Keratinocyte (primary cell): ENCODE data around the gene MRC2. TPM values are rescaled to one million over a fixed set of nuclear protein-coding genes. Genes with fewer than 3 reads are reported as not detected.

Source experiments
- DNase-seq: peaks from one replicate; pipeline ENCODE4 v3.0.0-alpha.2; 2011; ENCODE audit warnings: low read depth, missing footprints, low spot score
- FAIRE-seq: peaks from 2 replicates; lab custom pipeline; 2011; peaks lifted over from hg19 to GRCh38; lab: Jason Lieb, UNC
- H2AFZ ChIP-seq: 2 replicates; pipeline ENCODE4 v1.6.0; 2012; ENCODE audit warnings: low read length, control low read depth, inconsistent platforms; ENCODE audit not compliant: control insufficient read depth
- H3K27ac ChIP-seq: 2 replicates; pipeline ENCODE4 v1.5.1; 2011; ENCODE audit warnings: low read length; ENCODE audit not compliant: control insufficient read depth, insufficient read depth
- H3K27me3 ChIP-seq: 3 replicates; pipeline ENCODE4 v1.6.0; 2011; ENCODE audit warnings: low read length; ENCODE audit not compliant: control insufficient read depth, insufficient read depth; ENCODE audit errors: extremely low read depth
- H3K36me3 ChIP-seq, 2 experiments: 2 replicates in 1 of 2; 3 replicates in 1 of 2; pipeline ENCODE4 v1.5.1; 2011; ENCODE audit warnings: low read length in 2 of 2, mild to moderate bottlenecking in 1 of 2; ENCODE audit not compliant: control insufficient read depth in 2 of 2, insufficient read depth in 2 of 2; ENCODE audit errors: extremely low read depth in 1 of 2
- H3K4me1 ChIP-seq: 3 replicates; pipeline ENCODE4 v1.5.1; 2011; ENCODE audit warnings: low read length; ENCODE audit not compliant: control insufficient read depth, insufficient read depth; ENCODE audit errors: extremely low read depth
- H3K4me2 ChIP-seq: 3 replicates; pipeline ENCODE4 v1.6.0; 2011; ENCODE audit warnings: low read depth, low read length; ENCODE audit not compliant: control insufficient read depth, insufficient read depth; ENCODE audit errors: extremely low read depth
- H3K4me3 ChIP-seq, 3 experiments: fragments of 200-600 bp in 1 of 3; sonication (generic) in 1 of 3; 2 replicates in 2 of 3; 3 replicates in 1 of 3; pipeline ENCODE4 v1.5.1; 2011 to 2016; ENCODE audit warnings: low read length in 3 of 3, mild to moderate bottlenecking in 3 of 3, control low read depth in 2 of 3, inconsistent platforms in 1 of 3, low read depth in 1 of 3, mixed read lengths in 1 of 3, mixed run types in 1 of 3, moderate library complexity in 1 of 3; ENCODE audit not compliant: control insufficient read depth in 2 of 3, insufficient read depth in 2 of 3; ENCODE audit errors: extremely low read depth in 1 of 3
- H3K79me2 ChIP-seq: 2 replicates; pipeline ENCODE4 v1.6.0; 2012; ENCODE audit warnings: low read length; ENCODE audit not compliant: control insufficient read depth, insufficient read depth
- H3K9ac ChIP-seq: 3 replicates; pipeline ENCODE4 v1.6.0; 2011; ENCODE audit warnings: low read length; ENCODE audit not compliant: control insufficient read depth, insufficient read depth; ENCODE audit errors: extremely low read depth
- H3K9me1 ChIP-seq: 3 replicates; pipeline ENCODE4 v1.6.0; 2011; ENCODE audit warnings: low read length; ENCODE audit not compliant: control insufficient read depth, insufficient read depth; ENCODE audit errors: extremely low read depth
- H3K9me3 ChIP-seq: 2 replicates; pipeline ENCODE4 v1.5.1; 2012; ENCODE audit warnings: low read depth, low read length; ENCODE audit not compliant: control insufficient read depth
- H4K20me1 ChIP-seq: 3 replicates; pipeline ENCODE4 v1.6.0; 2011; ENCODE audit warnings: low read length; ENCODE audit not compliant: control insufficient read depth, insufficient read depth; ENCODE audit errors: extremely low read depth
- EZH2 ChIP-seq: IDR thresholded peaks from one replicate; pipeline ENCODE4 v1.6.1; 2012; ENCODE audit warnings: inconsistent platforms, mild to moderate bottlenecking, low read length, moderate library complexity
- dilution Hi-C: fragments of 300-500 bp; cut with MboI; formaldehyde crosslinking; loops from one replicate; pipeline ENCODE4 v1.7.0; 2020; ENCODE audit warnings: low sequenced_read_pairs; ENCODE audit not compliant: extremely low pct_ligation_motif_present
- polyA plus RNA-seq, 5 experiments: library from polyadenylated mRNA; depleted of rRNA in 3 of 5; stranded (reverse) in 3 of 5; stranded (forward) in 1 of 5; unstranded in 1 of 5; fragments of >200 nt; gene quantifications; 1 replicate in 1 of 5; 2 replicates in 3 of 5; 3 replicates in 1 of 5; pipeline versions ENCODE4 v1.2.1 to v1.2.3, GENCODE V29; 2011 to 2012; ENCODE audit warnings: missing spikeins in 2 of 5, low read depth in 1 of 5, low replicate concordance in 1 of 5
- TF ChIP-seq, protein P1 (sequence below), 3 experiments: IDR thresholded peaks in 1 of 3; conservative IDR thresholded peaks in 1 of 3; optimal IDR thresholded peaks in 1 of 3; 2 replicates in 2 of 3; 3 replicates in 1 of 3; pipeline versions ENCODE3 to v1.5.1; 2011; ENCODE audit warnings: low read length in 3 of 3, mild to moderate bottlenecking in 3 of 3, moderate library complexity in 2 of 3, control low read depth in 1 of 3, inconsistent platforms in 1 of 3; ENCODE audit not compliant: insufficient read depth in 2 of 3; ENCODE audit errors: extremely low read depth in 1 of 3

MRC2 gene
- polyA plus RNA-seq, 1 donor (not counting 4 experiments of a cell fraction or from before 2014, with no cell fraction given): 14.0 TPM

- Histone ChIP-seq H3K79me2 (no peaks in the 10 kb centered on the region), H3K9ac (no peak overlapping the region), H3K4me2 (no peak overlapping the region), H3K4me3 (no peak overlapping the region), H4K20me1 (no peaks in the 10 kb centered on the region), H3K9me1 (no peaks in the 10 kb centered on the region), H3K27me3 (no peaks in the 10 kb centered on the region), H2AFZ (no peak overlapping the region), H3K36me3 (peaks cover 12 to 20% of the 10 kb centered on the region in 2 experiments), H3K27ac (no peak overlapping the region), H3K4me1 (peaks cover under 1% of the 10 kb centered on the region), H3K9me3 (no peaks in the 10 kb centered on the region)
- TF ChIP-seq, protein P1, sequence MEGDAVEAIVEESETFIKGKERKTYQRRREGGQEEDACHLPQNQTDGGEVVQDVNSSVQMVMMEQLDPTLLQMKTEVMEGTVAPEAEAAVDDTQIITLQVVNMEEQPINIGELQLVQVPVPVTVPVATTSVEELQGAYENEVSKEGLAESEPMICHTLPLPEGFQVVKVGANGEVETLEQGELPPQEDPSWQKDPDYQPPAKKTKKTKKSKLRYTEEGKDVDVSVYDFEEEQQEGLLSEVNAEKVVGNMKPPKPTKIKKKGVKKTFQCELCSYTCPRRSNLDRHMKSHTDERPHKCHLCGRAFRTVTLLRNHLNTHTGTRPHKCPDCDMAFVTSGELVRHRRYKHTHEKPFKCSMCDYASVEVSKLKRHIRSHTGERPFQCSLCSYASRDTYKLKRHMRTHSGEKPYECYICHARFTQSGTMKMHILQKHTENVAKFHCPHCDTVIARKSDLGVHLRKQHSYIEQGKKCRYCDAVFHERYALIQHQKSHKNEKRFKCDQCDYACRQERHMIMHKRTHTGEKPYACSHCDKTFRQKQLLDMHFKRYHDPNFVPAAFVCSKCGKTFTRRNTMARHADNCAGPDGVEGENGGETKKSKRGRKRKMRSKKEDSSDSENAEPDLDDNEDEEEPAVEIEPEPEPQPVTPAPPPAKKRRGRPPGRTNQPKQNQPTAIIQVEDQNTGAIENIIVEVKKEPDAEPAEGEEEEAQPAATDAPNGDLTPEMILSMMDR (optimal IDR thresholded peaks at IDR 0.05 in 1 of 3, IDR thresholded peaks at IDR 0.05 in 1 of 3, conservative IDR thresholded peaks at IDR 0.05 in 1 of 3; ENCODE audit: extremely low read depth in 1 of 3, insufficient read depth in 2 of 3, low read length in 3 of 3): no peak
- TF ChIP-seq EZH2: no peak
- DNase-seq: no peak
- FAIRE-seq: no peak
- dilution Hi-C loops: no loop called here
These were observed 60.5 kb downstream of the MRC2 start for GRCh38 chr17:62687997-62688396.

GRCh38 chr17:62688398-62689160 is 61.1 kb downstream of the MRC2 start:
- Histone ChIP-seq H3K4me1 (peaks cover 7% of the 10 kb centered on the region), H3K9ac (no peak overlapping the region), H3K27me3 (no peaks in the 10 kb centered on the region), H2AFZ (no peak overlapping the region), H3K9me1 (no peaks in the 10 kb centered on the region), H3K36me3 (peaks cover 12 to 19% of the 10 kb centered on the region in 2 experiments), H3K4me2 (no peak overlapping the region), H3K9me3 (no peaks in the 10 kb centered on the region), H3K4me3 (no peak overlapping the region), H4K20me1 (no peaks in the 10 kb centered on the region), H3K27ac (no peak overlapping the region), H3K79me2 (no peaks in the 10 kb centered on the region)
- DNase-seq: no peak
- no peak for TF ChIP-seq EZH2
- TF ChIP-seq, protein P1 (optimal IDR thresholded peaks at IDR 0.05 in 1 of 3, IDR thresholded peaks at IDR 0.05 in 1 of 3, conservative IDR thresholded peaks at IDR 0.05 in 1 of 3; ENCODE audit: extremely low read depth in 1 of 3, insufficient read depth in 2 of 3, low read length in 3 of 3): no peak
- dilution Hi-C loops: no loop called here
- FAIRE-seq: no peak
